Osteoblast (primary cell): ENCODE measurements around the gene REM2. TPM values are rescaled to one million over a fixed set of nuclear protein-coding genes. Genes with fewer than 3 reads are reported as not detected.

Experiments
- DNase-seq: peaks from one replicate; pipeline ENCODE4 v3.0.0; 2011; ENCODE audit warnings: low spot score, mixed read lengths; ENCODE audit not compliant: insufficient read length; ENCODE audit errors: missing footprints
- H2AFZ ChIP-seq: 2 replicates; pipeline ENCODE4 v1.6.0; 2011; ENCODE audit warnings: mild to moderate bottlenecking, low read length
- H3K27ac ChIP-seq: 2 replicates; pipeline ENCODE4 v1.5.1; 2011; ENCODE audit warnings: mild to moderate bottlenecking, low read depth, low read length, moderate library complexity
- H3K27me3 ChIP-seq: 2 replicates; pipeline ENCODE4 v1.6.0; 2012; ENCODE audit warnings: mild to moderate bottlenecking, control low read depth, inconsistent platforms, low read length, moderate library complexity; ENCODE audit not compliant: insufficient read depth
- H3K36me3 ChIP-seq: 2 replicates; pipeline ENCODE4 v1.5.1; 2011; ENCODE audit warnings: mild to moderate bottlenecking, low read length, control low read depth, moderate library complexity; ENCODE audit not compliant: insufficient read depth
- H3K4me1 ChIP-seq: 2 replicates; pipeline ENCODE4 v1.5.1; 2011; ENCODE audit warnings: mild to moderate bottlenecking, low read length, control low read depth, moderate library complexity; ENCODE audit not compliant: insufficient read depth
- H3K4me2 ChIP-seq: 2 replicates; pipeline ENCODE4 v1.6.0; 2011; ENCODE audit warnings: mild to moderate bottlenecking, low read length; ENCODE audit not compliant: insufficient read depth
- H3K4me3 ChIP-seq: fragments of 200-600 bp; sonication (generic); 3 replicates; pipeline ENCODE4 v1.5.1; 2012; ENCODE audit warnings: mild to moderate bottlenecking, low read length, inconsistent platforms; ENCODE audit not compliant: insufficient read depth
- H3K79me2 ChIP-seq: 2 replicates; pipeline ENCODE4 v1.6.0; 2012; ENCODE audit warnings: mild to moderate bottlenecking, low read length, control low read depth, inconsistent platforms; ENCODE audit not compliant: insufficient read depth
- H3K9me3 ChIP-seq: 2 replicates; pipeline ENCODE4 v1.5.1; 2011; ENCODE audit warnings: low read depth, low read length, control low read depth
- H4K20me1 ChIP-seq: 2 replicates; pipeline ENCODE4 v1.6.0; 2012; ENCODE audit warnings: mild to moderate bottlenecking, low read length, control low read depth; ENCODE audit not compliant: insufficient read depth
- CTCF ChIP-seq: IDR thresholded peaks from 2 replicates; pipeline ENCODE4 v1.5.1; 2011; ENCODE audit warnings: mild to moderate bottlenecking, low read depth, low read length, moderate library complexity; ENCODE audit errors: extremely low read depth
- total RNA-seq: library from RNA; depleted of rRNA; stranded (reverse); fragments of >200 nt; gene quantifications from 2 replicates; pipeline ENCODE4 v1.2.3, GENCODE V29; 2012

REM2 gene
- total RNA-seq, 1 donor = 0.36 TPM

- H3K4me3 ChIP-seq = peak overlapping the region; percentile 96
- no peaks in the 10 kb centered on the region for H3K9me3 ChIP-seq
- H2AFZ ChIP-seq = no peak overlapping the region
- H3K27ac ChIP-seq = peak overlapping the region; percentile 97
- H3K27me3 ChIP-seq = no peaks in the 10 kb centered on the region
- peaks cover 66% of the 10 kb centered on the region for H3K79me2 ChIP-seq
- H3K36me3 ChIP-seq = peaks cover 33% of the 10 kb centered on the region
- TF ChIP-seq CTCF = no peak
- H4K20me1 ChIP-seq = peaks cover 13% of the 10 kb centered on the region
- H3K4me2 ChIP-seq = peak overlapping the region; percentile 88
- H3K4me1 ChIP-seq = peaks cover 25% of the 10 kb centered on the region
- peak; percentile 91 for DNase-seq
These were observed 45.8 kb upstream of the REM2 start for GRCh38 chr14:22837114-22837749.

DNA sequence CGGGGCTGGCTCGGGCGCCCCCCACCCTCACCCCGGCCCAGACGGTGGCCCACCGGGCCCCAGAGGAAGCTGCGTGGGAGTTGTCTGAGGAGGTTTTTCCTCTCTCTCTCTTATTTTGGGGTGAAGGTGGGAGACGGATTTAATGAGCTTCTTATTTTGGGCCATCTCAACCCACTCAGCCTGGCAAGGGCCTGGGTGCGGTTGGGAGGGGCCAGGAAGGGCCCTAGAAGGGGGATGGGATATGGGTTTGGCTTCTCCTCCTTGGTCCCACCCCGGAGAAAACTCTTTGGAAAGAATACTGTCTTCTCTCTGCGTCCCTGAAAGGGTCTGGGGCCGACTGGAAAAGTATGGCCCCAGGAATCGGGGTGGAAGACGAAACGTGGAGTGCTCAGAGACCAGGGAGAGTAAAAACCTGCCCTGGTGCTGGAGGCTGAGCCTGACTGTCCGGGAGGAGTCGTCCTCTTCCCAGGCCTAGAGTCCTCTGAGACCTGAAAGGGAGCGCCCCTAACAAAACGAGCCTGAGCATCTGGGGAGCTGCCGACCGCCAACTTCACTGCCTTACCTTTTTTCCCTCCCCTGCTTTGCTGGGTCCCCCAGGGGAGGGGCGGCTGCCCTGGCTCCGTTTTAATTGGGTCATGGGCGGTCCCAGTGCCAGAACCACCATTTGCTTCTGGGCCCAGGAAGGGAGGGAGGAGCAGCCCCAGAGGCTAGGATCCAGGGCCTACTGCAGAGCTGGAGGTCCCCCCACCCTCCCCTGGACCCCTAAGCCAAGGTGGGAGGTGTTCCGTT, 45.1 kb upstream of the REM2 start:
- Histone ChIP-seq H3K27me3 (no peaks in the 10 kb centered on the region), H3K4me2 (peak overlapping the region; percentile 88), H3K9me3 (no peaks in the 10 kb centered on the region), H4K20me1 (peaks cover 17% of the 10 kb centered on the region), H2AFZ (no peak overlapping the region), H3K27ac (peak overlapping the region; percentile 97), H3K36me3 (peaks cover 40% of the 10 kb centered on the region), H3K4me1 (peaks cover 25% of the 10 kb centered on the region), H3K4me3 (peak overlapping the region; percentile 96), H3K79me2 (peaks cover 73% of the 10 kb centered on the region)
- TF ChIP-seq CTCF = no peak
- peak; percentile 93 for DNase-seq

DNA sequence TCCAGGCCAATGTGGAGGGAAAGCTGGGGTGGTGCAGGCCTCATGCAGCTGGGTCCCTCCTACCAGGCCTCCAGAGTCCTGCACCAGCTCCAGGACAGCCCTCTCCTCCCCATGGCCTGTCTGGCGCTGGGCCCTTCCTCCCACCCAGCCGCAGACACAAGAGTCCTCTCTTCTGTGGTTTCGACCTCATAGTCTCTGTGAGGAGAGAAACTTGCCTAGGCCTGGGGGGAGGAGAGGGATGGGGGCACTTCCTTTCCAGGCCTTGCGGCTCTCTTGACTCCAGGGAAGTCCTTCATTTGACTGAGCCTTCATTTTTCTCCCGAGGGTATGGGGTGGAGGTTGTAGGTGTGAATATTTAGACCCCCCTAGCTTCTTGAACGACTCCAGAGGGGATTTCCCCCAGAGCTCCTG, 44.4 kb upstream of the REM2 start:
- Histone ChIP-seq H3K4me3 (peak overlapping the region; percentile 96), H3K36me3 (peaks cover 41% of the 10 kb centered on the region), H4K20me1 (peaks cover 17% of the 10 kb centered on the region), H3K4me2 (peak overlapping the region; percentile 88), H3K4me1 (peaks cover 25% of the 10 kb centered on the region), H3K27me3 (no peaks in the 10 kb centered on the region), H2AFZ (no peak overlapping the region), H3K9me3 (no peaks in the 10 kb centered on the region), H3K27ac (peak overlapping the region; percentile 97), H3K79me2 (peaks cover 80% of the 10 kb centered on the region)
- peak; percentile 91 for DNase-seq
- no peak for TF ChIP-seq CTCF

DNA sequence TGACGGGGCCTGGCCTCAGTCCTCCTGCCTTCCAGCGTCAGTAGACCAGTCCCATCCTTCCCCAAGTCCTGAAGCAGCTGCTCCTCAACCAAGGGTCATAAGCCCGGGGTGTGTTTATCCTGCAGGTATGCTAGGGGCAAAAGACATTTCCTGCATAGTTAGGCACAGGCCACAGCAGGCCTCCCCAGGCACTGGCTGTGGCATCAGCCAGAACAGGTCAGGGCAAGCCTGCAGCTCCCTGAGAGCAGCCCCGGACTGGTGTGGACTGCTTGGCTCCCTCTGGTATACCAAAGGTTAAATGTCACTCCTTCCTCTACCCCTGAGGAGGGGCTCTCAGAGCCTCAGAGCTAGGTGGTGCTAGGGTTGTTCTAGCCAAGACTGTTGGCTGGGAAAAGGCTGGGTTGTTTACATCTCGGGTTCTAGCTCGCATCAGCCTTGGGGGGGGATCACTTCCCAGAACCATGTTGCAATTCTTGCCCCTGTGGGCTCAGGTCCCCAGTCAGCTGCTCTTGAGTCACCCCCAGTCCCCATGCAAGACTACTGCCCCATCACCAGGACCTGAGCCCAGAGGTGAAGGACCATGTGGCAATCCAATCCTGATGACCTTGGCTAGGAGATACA, 43.8 kb upstream of the REM2 start:
- H2AFZ ChIP-seq = no peak overlapping the region
- peak overlapping the region; percentile 97 for H3K27ac ChIP-seq
- H3K27me3 ChIP-seq = no peaks in the 10 kb centered on the region
- H3K9me3 ChIP-seq = no peaks in the 10 kb centered on the region
- DNase-seq = peak; percentile 90
- H3K4me3 ChIP-seq = peak overlapping the region; percentile 96
- H3K36me3 ChIP-seq = peaks cover 40% of the 10 kb centered on the region
- no peak for TF ChIP-seq CTCF
- peaks cover 19% of the 10 kb centered on the region for H4K20me1 ChIP-seq
- H3K79me2 ChIP-seq = peaks cover 85% of the 10 kb centered on the region
- peaks cover 26% of the 10 kb centered on the region for H3K4me1 ChIP-seq
- H3K4me2 ChIP-seq = peak overlapping the region; percentile 88
